Measurements from ENCODE around the gene HEBP2. TPM values are rescaled to one million over a fixed set of nuclear protein-coding genes. Genes with fewer than 3 reads are reported as not detected.

Gene HEBP2
- total and polyA plus RNA-seq, 2 donors (not counting 3 experiments of a cell fraction or from before 2014, with no cell fraction given) = 22.5 to 75.3 TPM

DNA sequence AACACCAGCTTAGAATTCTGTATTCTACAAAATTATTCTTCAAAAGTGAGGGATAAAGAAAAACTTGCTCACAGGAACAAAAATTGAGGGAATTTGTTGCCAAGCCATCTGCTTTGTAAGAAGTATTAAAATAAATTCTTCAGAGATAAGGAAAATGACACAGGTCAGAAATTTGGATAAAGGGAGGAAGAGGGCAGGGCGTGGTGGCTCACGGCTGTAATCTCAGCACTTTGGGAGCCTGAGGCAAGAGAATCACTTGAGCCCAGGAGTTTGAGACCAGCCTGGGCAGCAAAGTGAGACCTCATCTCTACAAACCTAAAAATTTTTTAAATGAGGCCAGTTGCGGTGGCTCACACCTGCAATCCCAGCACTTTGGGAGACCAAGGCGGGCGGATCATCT lies 14.5 kb upstream of the HEBP2 start:
- Histone ChIP-seq H3K27ac (ENCODE audit: insufficient read depth, low read depth, low read length) (no peak overlapping the region), H3K9ac (replicated peaks; ENCODE audit: extremely low read depth, insufficient read depth, low read length) (no peak overlapping the region), H3K27me3 (ENCODE audit: control insufficient read depth in 2 of 2, insufficient read depth in 2 of 2, low read length in 2 of 2) (no peaks in the 10 kb centered on the region), H3K9me1 (replicated peaks; ENCODE audit: control insufficient read depth, extremely low read depth, insufficient read depth, low read length) (no peaks in the 10 kb centered on the region), H3K4me1 (ENCODE audit: control insufficient read depth, extremely low read depth, insufficient read depth, low read length) (no peaks in the 10 kb centered on the region), H3K4me3 (replicated peaks in 1 of 3; ENCODE audit: insufficient read depth in 1 of 3, low read depth in 1 of 3, low read length in 3 of 3) (no peak overlapping the region), H3K36me3 (ENCODE audit: control insufficient read depth in 2 of 2, extremely low read depth in 1 of 2, insufficient read depth in 2 of 2, low read length in 2 of 2) (no peaks in the 10 kb centered on the region), H3K4me2 (ENCODE audit: insufficient read depth, low read length) (no peak overlapping the region), H2AFZ (ENCODE audit: low read depth, low read length) (no peak overlapping the region), H3K9me3 (replicated peaks; ENCODE audit: control insufficient read depth, insufficient read depth, low read length) (no peaks in the 10 kb centered on the region), H3K79me2 (ENCODE audit: control insufficient read depth, insufficient read depth, low read length) (no peaks in the 10 kb centered on the region), H4K20me1 (replicated peaks; ENCODE audit: control insufficient read depth, extremely low read depth, insufficient read depth, low read length) (no peaks in the 10 kb centered on the region)
- DNase-seq (ENCODE audit: low read depth, low spot score) = no peak
- ChIA-PET CTCF (interaction anchor here (1.1 kb wide), 1 partner anchor 273 kb away, joined by 4 read pairs; no protein-coding TSS in a partner anchor), POLR2A (no interaction called here)
- TF ChIP-seq, protein P1, sequence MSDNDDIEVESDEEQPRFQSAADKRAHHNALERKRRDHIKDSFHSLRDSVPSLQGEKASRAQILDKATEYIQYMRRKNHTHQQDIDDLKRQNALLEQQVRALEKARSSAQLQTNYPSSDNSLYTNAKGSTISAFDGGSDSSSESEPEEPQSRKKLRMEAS (IDR thresholded peaks at IDR 0.05; ENCODE audit: insufficient read depth, insufficient read length) = no peak
- no TSS peak for BruUV-seq (replicated peaks)
- intact Hi-C loops (cut with micrococcal nuclease) (no loop called here), dilution Hi-C loops (cut with MboI; ENCODE audit: extremely low pct_ligation_motif_present, low sequenced_read_pairs) (no loop called here)
- no peak for FAIRE-seq

DNA sequence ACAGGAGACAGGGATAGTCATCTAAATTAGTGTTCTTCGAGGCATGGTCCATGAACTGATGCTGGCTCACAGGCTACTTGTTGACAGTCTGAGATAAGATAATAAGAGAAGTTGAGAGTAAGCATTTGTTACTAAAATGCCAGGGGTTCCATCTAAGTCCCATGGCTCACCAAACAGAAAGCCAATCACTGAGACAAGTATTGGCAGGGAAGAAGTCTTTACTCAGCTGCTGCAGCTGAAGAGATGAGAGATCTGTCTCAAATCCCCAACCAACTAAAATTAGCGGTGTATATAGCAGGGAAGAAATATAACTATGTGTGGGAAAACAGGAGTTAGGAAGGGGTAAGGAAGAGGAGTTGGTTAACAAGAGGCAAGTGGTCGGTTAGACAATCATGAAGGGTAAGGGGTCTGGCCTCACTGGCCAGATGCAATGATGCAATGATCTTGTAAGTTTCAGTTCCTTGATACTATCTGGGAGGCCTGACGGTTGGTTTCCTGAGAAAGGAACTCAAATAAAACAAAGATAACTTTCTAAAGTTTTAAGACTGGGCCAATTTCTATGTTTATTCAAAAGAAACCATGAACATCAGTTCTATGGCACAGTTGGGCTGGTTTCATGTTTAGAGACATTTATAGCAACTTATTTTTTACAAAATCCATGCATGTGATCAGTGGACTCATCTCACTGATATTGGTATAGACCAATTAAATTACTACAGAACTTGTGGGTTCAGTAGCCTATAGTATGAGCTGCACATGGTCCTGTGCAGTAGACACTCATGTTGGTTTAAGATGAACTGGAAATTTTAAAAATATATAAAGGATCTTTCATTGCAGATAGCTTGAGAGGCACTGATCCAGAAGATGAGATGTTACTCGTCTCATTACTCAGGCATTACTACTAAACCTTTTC lies 9.9 kb upstream of the HEBP2 start:
- TF ChIP-seq GATA2 (IDR thresholded peaks at IDR 0.05; ENCODE audit: insufficient read depth, insufficient read length, low read depth, low read length) (no peak), POLR2A (IDR thresholded peaks at IDR 0.05; ENCODE audit: low read depth, low read length) (no peak), MYC (IDR thresholded peaks at IDR 0.05; ENCODE audit: low read depth, low read length) (no peak)
- TF ChIP-seq, protein P1 (IDR thresholded peaks at IDR 0.05; ENCODE audit: insufficient read depth, insufficient read length) = no peak
- no peaks in the 10 kb centered on the region for H3K27me3 ChIP-seq (ENCODE audit: control insufficient read depth in 2 of 2, insufficient read depth in 2 of 2, low read length in 2 of 2)
- H3K4me1 ChIP-seq (ENCODE audit: control insufficient read depth, extremely low read depth, insufficient read depth, low read length) = no peaks in the 10 kb centered on the region
- DNase-seq (ENCODE audit: low read depth, low spot score) = no peak
- H3K79me2 ChIP-seq (ENCODE audit: control insufficient read depth, insufficient read depth, low read length) = no peaks in the 10 kb centered on the region
- CTCF ChIA-PET = no interaction called here
- no peak for FAIRE-seq
- POLR2A ChIA-PET = no interaction called here
- H3K9me3 ChIP-seq (replicated peaks; ENCODE audit: control insufficient read depth, insufficient read depth, low read length) = no peaks in the 10 kb centered on the region
- BruUV-seq (replicated peaks) = no TSS peak
- H3K9me1 ChIP-seq (replicated peaks; ENCODE audit: control insufficient read depth, extremely low read depth, insufficient read depth, low read length) = no peaks in the 10 kb centered on the region
- dilution Hi-C loops (cut with MboI; ENCODE audit: extremely low pct_ligation_motif_present, low sequenced_read_pairs) = no loop called here
- H2AFZ ChIP-seq (ENCODE audit: low read depth, low read length) = no peak overlapping the region
- H3K36me3 ChIP-seq (ENCODE audit: control insufficient read depth in 2 of 2, extremely low read depth in 1 of 2, insufficient read depth in 2 of 2, low read length in 2 of 2) = no peaks in the 10 kb centered on the region
- no peak overlapping the region for H3K9ac ChIP-seq (replicated peaks; ENCODE audit: extremely low read depth, insufficient read depth, low read length)
- H3K4me2 ChIP-seq (ENCODE audit: insufficient read depth, low read length) = no peak overlapping the region
- H3K4me3 ChIP-seq (replicated peaks in 1 of 3; ENCODE audit: insufficient read depth in 1 of 3, low read depth in 1 of 3, low read length in 3 of 3) = no peak overlapping the region
- intact Hi-C loops (cut with micrococcal nuclease) = no loop called here
- H4K20me1 ChIP-seq (replicated peaks; ENCODE audit: control insufficient read depth, extremely low read depth, insufficient read depth, low read length) = no peaks in the 10 kb centered on the region
- no peak overlapping the region for H3K27ac ChIP-seq (ENCODE audit: insufficient read depth, low read depth, low read length)

All from endothelial cell of umbilical vein (primary cell).